GM18526 (cell line): ENCODE results near the gene GJA1.

Source experiments
- POLR2A ChIP-seq: IDR thresholded peaks from 3 replicates; pipeline ENCODE4 v1.6.1; 2011; ENCODE audit not compliant: insufficient read length; ENCODE audit errors: extremely low read depth

The GJA1 gene

GRCh38 chr6:121434037-121434770 is 1.2 kb upstream of the GJA1 start:
- TF ChIP-seq POLR2A: no peak

DNA sequence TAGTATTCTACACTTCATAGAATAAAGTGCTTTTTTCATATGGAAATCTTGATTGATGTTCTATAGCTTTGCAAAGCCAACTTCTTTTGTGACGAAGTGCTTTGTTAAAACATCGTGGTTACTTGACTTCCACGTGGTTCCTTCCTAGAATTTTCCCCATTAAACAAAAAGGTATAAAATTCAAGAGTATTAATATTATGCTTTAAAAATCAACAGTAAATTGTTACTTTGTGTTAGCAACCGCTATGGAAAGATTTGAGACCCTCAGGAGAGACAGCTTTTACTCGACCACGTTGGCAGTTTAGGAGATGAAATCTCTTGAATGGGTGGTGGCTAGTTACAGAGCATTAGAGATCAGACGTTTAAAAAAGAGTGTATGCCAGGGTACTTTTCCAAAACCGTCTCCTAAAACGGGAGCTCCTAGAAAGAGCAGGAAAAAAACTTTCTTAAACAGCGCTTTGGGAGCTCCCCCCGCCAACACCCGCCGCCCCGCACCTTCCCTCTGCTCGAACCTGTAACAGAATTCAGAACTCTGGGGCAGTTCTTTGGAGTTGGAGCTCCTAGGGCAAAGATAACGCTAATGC is 920 bp downstream of the GJA1 start:
- no peak for TF ChIP-seq POLR2A

GRCh38 chr6:121436960-121437850 is 1.8 kb downstream of the GJA1 start:
- TF ChIP-seq POLR2A: no peak

GRCh38 chr6:121437851-121438651 is 2.6 kb downstream of the GJA1 start:
- no peak for TF ChIP-seq POLR2A

GRCh38 chr6:121438869-121439268 is 3.4 kb downstream of the GJA1 start:
- TF ChIP-seq POLR2A: no peak

- TF ChIP-seq POLR2A: no peak
Measured at GRCh38 chr6:121439475-121439874, 4.0 kb downstream of the GJA1 start.

GRCh38 chr6:121439926-121440325 is 4.5 kb downstream of the GJA1 start:
- no peak for TF ChIP-seq POLR2A

DNA sequence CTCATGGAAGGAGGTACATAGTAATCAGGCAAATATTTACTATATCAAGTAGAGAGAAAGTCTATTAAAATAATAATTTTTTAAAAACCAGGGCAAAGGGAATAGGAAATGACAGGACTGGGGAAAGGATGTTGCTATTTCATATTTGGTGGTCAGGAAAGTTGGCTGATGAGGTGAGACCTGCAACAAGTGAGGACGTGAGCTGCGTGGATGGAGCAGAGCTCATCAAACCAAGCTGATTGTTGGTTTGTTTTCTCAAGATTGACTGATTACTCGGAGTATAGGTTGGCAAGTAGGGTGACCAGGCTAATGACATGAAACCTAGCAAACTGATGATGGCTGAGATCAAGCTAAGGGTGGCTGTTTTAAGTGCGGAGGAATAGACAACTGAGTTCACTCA is 6.0 kb downstream of the GJA1 start:
- TF ChIP-seq POLR2A: no peak

DNA sequence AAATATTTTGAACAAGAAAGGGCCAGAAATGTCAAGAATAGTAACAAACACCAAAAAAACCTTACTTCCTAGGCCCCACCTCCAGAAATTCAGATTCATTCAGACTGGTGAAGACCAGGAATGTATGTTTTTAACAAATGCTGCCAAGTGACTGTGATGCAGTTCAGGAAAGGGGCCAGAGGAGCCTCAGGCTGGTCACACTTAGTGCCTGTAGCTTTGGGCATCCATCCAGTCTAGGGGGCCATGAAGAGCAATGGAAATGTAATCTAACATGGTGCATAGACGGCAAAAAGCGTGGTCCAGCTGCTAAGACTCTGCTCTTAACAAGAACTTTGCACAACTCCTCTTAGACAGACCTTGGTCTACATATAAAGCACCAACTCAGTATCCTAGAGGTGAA is 7.1 kb downstream of the GJA1 start:
- no peak for TF ChIP-seq POLR2A

- no peak for TF ChIP-seq POLR2A
Measured at GRCh38 chr6:121443971-121444541, 8.6 kb downstream of the GJA1 start.

DNA sequence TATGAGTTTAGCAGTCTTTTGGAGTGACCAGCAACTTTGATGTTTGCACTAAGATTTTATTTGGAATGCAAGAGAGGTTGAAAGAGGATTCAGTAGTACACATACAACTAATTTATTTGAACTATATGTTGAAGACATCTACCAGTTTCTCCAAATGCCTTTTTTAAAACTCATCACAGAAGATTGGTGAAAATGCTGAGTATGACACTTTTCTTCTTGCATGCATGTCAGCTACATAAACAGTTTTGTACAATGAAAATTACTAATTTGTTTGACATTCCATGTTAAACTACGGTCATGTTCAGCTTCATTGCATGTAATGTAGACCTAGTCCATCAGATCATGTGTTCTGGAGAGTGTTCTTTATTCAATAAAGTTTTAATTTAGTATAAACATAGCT is 13.9 kb downstream of the GJA1 start:
- TF ChIP-seq POLR2A: no peak

- no peak for TF ChIP-seq POLR2A
Measured at GRCh38 chr6:121450242-121450641, 14.8 kb downstream of the GJA1 start.

- no peak for TF ChIP-seq POLR2A
Measured at GRCh38 chr6:121451250-121451649, 15.8 kb downstream of the GJA1 start.

DNA sequence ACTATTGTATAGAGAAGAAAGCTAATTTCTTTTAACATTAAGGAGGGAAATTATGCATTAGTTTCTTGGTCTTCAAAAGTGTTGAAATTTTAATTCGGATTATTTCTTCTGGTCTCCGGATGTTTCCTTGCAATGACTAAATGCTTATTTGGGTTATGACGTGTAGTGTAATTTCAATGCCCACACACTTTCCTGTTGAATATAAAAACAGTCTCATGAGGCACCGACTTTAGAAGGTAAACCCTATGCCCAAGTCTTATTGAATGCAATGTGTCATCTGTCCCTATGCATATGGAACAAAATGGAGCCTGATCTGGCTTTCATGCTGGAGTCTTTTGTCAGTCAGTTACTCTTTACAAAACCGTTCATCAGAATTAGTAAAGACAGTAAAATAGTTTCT is 17.7 kb downstream of the GJA1 start:
- no peak for TF ChIP-seq POLR2A

DNA sequence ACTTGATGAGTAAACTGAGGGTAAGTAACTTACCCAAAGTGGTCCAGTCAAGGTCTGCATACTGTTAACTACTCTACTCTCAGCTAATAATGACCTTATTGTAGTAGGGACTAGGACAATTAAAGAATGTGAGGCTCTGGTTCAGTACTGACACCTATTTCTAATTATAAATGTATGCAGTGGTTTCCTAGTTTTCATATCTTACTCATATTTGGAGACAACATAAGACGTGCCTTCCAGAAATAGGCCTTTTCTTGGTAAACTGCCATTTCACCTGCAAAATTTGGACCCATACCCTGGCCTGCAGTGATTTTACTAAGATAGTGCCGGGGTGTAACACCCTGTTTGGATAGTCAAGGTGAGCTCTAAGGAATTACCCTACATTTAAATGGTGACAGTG is 24.7 kb downstream of the GJA1 start:
- TF ChIP-seq POLR2A: no peak
